Fibroblast of skin of right biceps (primary cell): ENCODE data around the gene TMEM165.
"Not testable (repeated sequence)": the region's sequence is repeated elsewhere in the genome, so short reads cannot be mapped to it uniquely, and the experiment has no call there.

Experiments used
- DNase-seq: peaks from one replicate; pipeline ENCODE4 v3.0.0-alpha.2; 2013

The TMEM165 gene

GRCh38 chr4:55395529-55396307 is at the start of gene TMEM165:
Gene TMEM165, plus strand, starts transcription at chr4:55395957. Its CDS starts 233 bp downstream, at chr4:55396190.
- DNase-seq: peak; percentile 88

- DNase-seq: peak; percentile 78
Observed at GRCh38 chr4:55345980-55346850, 49.5 kb upstream of the TMEM165 start, which contains the start of gene SRD5A3. Gene SRD5A3, plus strand, starts transcription at chr4:55346242. Its CDS starts 95 bp downstream, at chr4:55346337.

- DNase-seq: no peak
Observed at GRCh38 chr4:55346851-55347255, 48.9 kb upstream of the TMEM165 start.

GRCh38 chr4:55347610-55348228 is 48.0 kb upstream of the TMEM165 start:
- DNase-seq: no peak

- peak; percentile 73 for DNase-seq
Observed at GRCh38 chr4:55348466-55348865, 47.3 kb upstream of the TMEM165 start.

- not testable (repeated sequence) for DNase-seq
Observed at GRCh38 chr4:55350870-55351269, 44.9 kb upstream of the TMEM165 start.

GRCh38 chr4:55351824-55352223 is 43.9 kb upstream of the TMEM165 start:
- DNase-seq: no peak

- DNase-seq: no peak
Observed at GRCh38 chr4:55352726-55353125, 43.0 kb upstream of the TMEM165 start.

GRCh38 chr4:55353228-55353747 is 42.5 kb upstream of the TMEM165 start:
- not testable (repeated sequence) for DNase-seq

GRCh38 chr4:55354648-55355047 is 41.1 kb upstream of the TMEM165 start:
- DNase-seq: no peak

GRCh38 chr4:55355555-55355954 is 40.2 kb upstream of the TMEM165 start:
- DNase-seq: no peak

- no peak for DNase-seq
Observed at GRCh38 chr4:55356991-55357461, 38.7 kb upstream of the TMEM165 start.

GRCh38 chr4:55358246-55358645 is 37.5 kb upstream of the TMEM165 start:
- no peak for DNase-seq

- DNase-seq: peak; percentile 86
Observed at GRCh38 chr4:55358668-55359067, 37.1 kb upstream of the TMEM165 start.

GRCh38 chr4:55359397-55359916 is 36.3 kb upstream of the TMEM165 start:
- DNase-seq: no peak

- DNase-seq: not testable (repeated sequence)
Observed at GRCh38 chr4:55362938-55363337, 32.8 kb upstream of the TMEM165 start.

- no peak for DNase-seq
Observed at GRCh38 chr4:55363691-55364351, 31.9 kb upstream of the TMEM165 start.

- DNase-seq: no peak
Observed at GRCh38 chr4:55364691-55365344, 30.9 kb upstream of the TMEM165 start.

- no peak for DNase-seq
Observed at GRCh38 chr4:55365345-55365728, 30.4 kb upstream of the TMEM165 start.

GRCh38 chr4:55366621-55367020 is 29.1 kb upstream of the TMEM165 start:
- no peak for DNase-seq

GRCh38 chr4:55367084-55367722 is 28.6 kb upstream of the TMEM165 start:
- no peak for DNase-seq
